Suprapubic skin (tissue), 4 donors: Measurements from ENCODE around the gene CMC1.

Experiments used
- CTCF ChIP-seq, 2 donors: fragments of 200-600 bp in 1 of 2; fragments of 450-650 bp in 1 of 2; sonication (generic) in 1 of 2; IDR thresholded peaks; one replicate each; pipeline ENCODE4 v1.5.1; 2016 to 2019; ENCODE audit warnings: antibody characterized with exemption in 2 of 2, mild to moderate bottlenecking in 1 of 2, moderate library complexity in 1 of 2
- EP300 ChIP-seq: sonication (generic); formaldehyde crosslinking; IDR thresholded peaks from one replicate; pipeline ENCODE4 v1.6.1; 2017; ENCODE audit warnings: antibody characterized with exemption
- POLR2A ChIP-seq, 2 donors: fragments of 450-650 bp; IDR thresholded peaks; one replicate each; pipeline ENCODE4 v1.6.1; 2017; ENCODE audit warnings: antibody characterized with exemption in 2 of 2, mild to moderate bottlenecking in 2 of 2, moderate library complexity in 2 of 2
- POLR2AphosphoS5 ChIP-seq, 3 donors: sonication (generic); formaldehyde crosslinking; IDR thresholded peaks; one replicate each; pipeline ENCODE4 v1.6.1; 2017; ENCODE audit warnings: antibody characterized with exemption in 3 of 3

DNA sequence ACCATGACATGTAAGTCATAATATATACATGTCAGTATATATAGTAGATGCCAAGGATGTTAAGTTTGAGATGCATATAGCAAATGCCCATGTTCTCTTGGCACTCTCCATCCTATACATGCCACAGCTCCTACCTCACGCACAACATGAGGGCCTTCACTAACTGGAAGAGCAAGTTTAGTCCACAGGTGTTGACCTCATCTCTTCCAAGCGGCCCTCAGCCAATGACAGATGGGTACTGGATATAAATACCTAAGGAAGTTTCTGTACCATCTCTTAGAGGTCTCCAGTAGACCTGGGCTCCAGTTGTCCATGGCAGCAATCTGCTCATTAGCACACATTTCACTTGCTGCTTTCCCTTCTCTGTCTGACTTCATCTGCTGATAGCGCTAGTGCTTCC lies 43.3 kb upstream of the CMC1 start:
- TF ChIP-seq CTCF (IDR thresholded peaks at IDR 0.05), result no peak
- no peak for TF ChIP-seq POLR2A (IDR thresholded peaks at IDR 0.05)
- TF ChIP-seq EP300, result no peak
- TF ChIP-seq POLR2AphosphoS5 (IDR thresholded peaks at IDR 0.05), result no peak
